Stimulated activated naive CD8-positive, alpha-beta T cell treated with anti-CD3 and anti-CD28 coated beads, Interleukin-15, Interleukin-2, amounts not matched to agents 100 ng/mL and 50 ng/mL, for 24 hours (primary cell): ENCODE results near the gene LRRFIP2.

Experiments used
- H3K27ac Mint-ChIP-seq: one replicate; pipeline ENCODE4 v1.8.0; 2021; ENCODE audit warnings: mild to moderate bottlenecking, mixed read lengths
- H3K27me3 Mint-ChIP-seq: one replicate; pipeline ENCODE4 v1.8.0; 2021; ENCODE audit warnings: mixed read lengths
- H3K36me3 Mint-ChIP-seq: one replicate; pipeline ENCODE4 v1.8.0; 2021; ENCODE audit warnings: low read depth, mixed read lengths
- H3K4me1 Mint-ChIP-seq: one replicate; pipeline ENCODE4 v1.8.0; 2021; ENCODE audit warnings: low read depth, mixed read lengths
- H3K4me3 Mint-ChIP-seq: one replicate; pipeline ENCODE4 v1.8.0; 2021; ENCODE audit warnings: mild to moderate bottlenecking, mixed read lengths
- H3K9me3 Mint-ChIP-seq: one replicate; pipeline ENCODE4 v1.8.0; 2021; ENCODE audit warnings: mixed read lengths

The LRRFIP2 gene

DNA sequence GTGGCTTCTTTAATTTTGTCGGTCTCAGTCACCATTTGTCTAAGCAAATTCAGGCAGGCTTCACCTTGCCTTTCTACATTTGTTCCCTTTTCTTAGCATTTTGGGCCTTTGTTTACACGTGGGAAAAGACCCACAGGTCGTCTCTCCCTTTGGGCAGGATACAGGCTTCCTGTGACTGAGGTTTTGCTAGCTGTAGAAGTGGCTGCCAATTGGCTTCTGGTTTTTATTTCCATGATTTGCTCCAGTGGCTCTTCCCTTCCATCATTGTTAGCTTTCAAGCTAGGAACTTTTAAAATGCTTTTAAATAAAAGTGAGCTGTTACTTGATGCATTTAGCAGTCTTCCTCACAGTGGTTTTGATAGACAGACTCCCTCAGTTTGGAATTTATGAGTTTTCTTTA lies 143.8 kb downstream of the LRRFIP2 start:
- Mint-ChIP-seq H3K4me3 (no peak overlapping the region), H3K4me1 (no peaks in the 10 kb centered on the region), H3K36me3 (peaks cover 93% of the 10 kb centered on the region), H3K27me3 (no peaks in the 10 kb centered on the region), H3K27ac (no peak overlapping the region), H3K9me3 (peaks cover 3% of the 10 kb centered on the region)

DNA sequence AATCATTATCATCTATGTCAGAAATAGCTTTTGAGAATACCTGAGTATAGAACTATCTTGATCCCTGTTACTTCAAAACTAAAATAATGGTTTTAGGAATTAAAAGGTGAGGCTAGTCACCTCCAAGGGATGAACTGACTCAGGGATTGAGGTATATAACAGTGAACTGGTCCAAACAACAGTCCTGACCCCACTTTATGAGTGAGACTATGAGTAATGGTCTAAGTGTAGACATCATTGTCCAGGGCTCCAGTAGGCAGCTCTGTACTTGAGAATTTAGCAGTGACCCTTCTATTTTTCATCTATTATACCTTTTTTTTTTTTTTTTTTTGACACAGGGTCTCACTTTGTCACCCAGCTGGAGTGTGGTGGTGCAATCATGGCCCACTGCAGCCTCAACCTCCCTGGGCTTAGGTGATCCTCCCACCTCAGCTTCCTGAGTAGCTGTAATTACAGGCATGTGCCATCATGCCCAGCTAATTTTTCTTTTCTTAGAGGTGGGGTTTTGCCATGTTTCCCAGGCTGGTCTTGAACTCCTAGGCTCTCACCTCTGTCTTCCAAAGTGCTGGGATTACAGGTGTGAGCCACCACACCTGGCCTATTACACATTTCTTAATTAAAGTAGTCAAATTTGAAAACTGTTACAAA lies 144.7 kb downstream of the LRRFIP2 start:
- peaks cover 3% of the 10 kb centered on the region for H3K9me3 Mint-ChIP-seq

DNA sequence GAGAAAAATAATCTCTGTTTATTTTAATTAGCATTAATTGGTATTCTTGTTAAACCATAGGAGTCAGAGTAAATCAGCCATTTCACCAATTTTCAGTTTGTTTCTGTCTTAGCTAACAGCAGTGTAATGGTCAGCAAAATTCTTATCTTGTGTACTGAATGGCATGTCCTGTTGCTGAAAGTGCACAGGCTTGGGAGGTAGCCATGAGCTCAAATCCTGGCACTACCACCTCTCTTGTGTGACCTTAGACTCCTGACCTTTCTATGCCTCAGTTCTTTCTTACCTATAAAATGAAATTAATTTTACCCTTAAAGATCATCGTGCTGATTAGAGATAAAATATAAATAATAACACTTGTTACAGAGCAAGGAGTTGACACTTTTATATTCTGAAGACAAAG lies 145.3 kb downstream of the LRRFIP2 start:
- peaks cover 90% of the 10 kb centered on the region for H3K36me3 Mint-ChIP-seq
- H3K4me1 Mint-ChIP-seq, result peaks cover 7% of the 10 kb centered on the region
- H3K9me3 Mint-ChIP-seq, result peaks cover 2% of the 10 kb centered on the region
- no peak overlapping the region for H3K27ac Mint-ChIP-seq
- no peaks in the 10 kb centered on the region for H3K27me3 Mint-ChIP-seq
- H3K4me3 Mint-ChIP-seq, result no peak overlapping the region

More for the DNA sequence above, 144.7 kb downstream of the LRRFIP2 start:
- Mint-ChIP-seq H3K36me3 (peaks cover 89% of the 10 kb centered on the region), H3K27ac (no peak overlapping the region), H3K4me3 (no peak overlapping the region), H3K27me3 (no peaks in the 10 kb centered on the region), H3K4me1 (peaks cover 5% of the 10 kb centered on the region)

DNA sequence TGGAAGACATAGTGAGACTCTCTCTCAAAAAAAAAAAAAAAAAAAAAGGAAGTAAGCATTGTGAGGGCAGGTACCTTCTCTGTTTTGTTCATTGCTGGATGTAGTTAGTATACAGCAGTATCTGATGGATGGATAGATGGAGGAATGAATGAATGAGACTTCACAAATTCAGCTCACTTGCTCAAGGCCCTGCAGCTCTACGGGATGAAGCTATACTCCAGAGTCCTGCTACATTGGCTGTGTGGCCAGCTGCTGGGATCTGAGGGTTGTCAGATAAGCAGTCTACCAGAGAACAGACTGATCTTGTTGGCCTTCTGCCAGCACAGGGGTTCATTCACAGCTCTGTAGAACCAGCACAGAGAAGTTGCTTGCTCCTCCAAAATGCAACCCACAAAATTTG lies 146.1 kb downstream of the LRRFIP2 start:
- Mint-ChIP-seq H3K9me3 (no peaks in the 10 kb centered on the region), H3K27me3 (no peaks in the 10 kb centered on the region), H3K4me3 (no peak overlapping the region), H3K36me3 (peaks cover 92% of the 10 kb centered on the region), H3K27ac (no peak overlapping the region), H3K4me1 (peaks cover 7% of the 10 kb centered on the region)

DNA sequence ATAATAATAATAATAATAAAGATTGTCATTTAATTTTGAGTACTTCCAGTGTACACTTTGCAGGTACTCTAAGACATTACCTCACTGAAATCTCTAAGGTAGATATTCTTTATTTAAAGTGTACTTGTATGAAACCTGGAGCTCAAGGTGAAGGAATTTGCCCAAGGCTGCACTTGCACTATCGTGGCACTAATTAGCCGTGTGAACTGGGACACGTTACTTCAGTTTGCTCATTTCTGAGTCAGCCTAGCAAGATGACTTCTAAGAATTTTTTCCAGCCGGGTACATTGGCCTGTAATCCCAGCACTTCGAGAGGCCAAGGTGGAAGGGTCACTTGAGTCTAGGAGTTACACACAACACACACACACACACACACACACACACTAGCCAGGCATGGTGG lies 147.5 kb downstream of the LRRFIP2 start:
- Mint-ChIP-seq H3K4me1 (peaks cover 7% of the 10 kb centered on the region), H3K27me3 (no peaks in the 10 kb centered on the region), H3K27ac (no peak overlapping the region), H3K9me3 (no peaks in the 10 kb centered on the region), H3K36me3 (peaks cover 92% of the 10 kb centered on the region), H3K4me3 (no peak overlapping the region)

DNA sequence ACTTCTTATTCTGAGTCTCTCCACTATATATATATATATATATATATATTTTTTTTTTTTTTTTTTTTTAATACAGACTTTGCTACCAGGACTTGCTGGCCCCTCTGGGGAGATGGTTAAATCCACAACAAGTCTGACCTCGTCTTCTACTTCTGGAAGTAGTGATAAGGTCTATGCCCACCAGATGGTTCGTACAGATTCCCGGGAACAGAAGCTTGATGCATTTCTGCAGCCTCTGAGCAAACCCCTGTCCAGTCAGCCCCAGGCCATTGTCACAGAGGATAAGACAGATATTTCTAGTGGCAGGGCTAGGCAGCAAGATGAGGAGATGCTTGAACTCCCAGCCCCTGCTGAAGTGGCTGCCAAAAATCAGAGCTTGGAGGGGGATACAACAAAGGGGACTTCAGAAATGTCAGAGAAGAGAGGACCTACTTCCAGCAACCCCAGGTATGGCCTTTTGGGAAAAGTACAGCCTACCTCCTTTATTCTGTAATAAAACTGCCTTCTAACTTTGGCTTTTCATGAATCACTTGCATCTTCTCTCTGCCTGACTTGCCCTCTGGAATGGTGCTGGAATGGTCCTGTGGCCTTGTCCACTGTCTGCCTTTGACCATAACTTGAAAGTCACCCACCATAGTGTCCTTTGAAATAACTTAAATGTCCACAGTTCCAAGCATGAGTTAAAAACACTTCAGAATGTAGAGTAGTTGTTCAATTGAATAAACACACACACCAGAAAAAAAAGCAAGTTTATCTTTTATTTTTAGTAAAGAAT lies 148.6 kb downstream of the LRRFIP2 start:
- no peaks in the 10 kb centered on the region for H3K9me3 Mint-ChIP-seq
- H3K36me3 Mint-ChIP-seq, result peaks cover 90% of the 10 kb centered on the region
- peaks cover 7% of the 10 kb centered on the region for H3K4me1 Mint-ChIP-seq
- H3K4me3 Mint-ChIP-seq, result no peak overlapping the region
- no peak overlapping the region for H3K27ac Mint-ChIP-seq
- no peaks in the 10 kb centered on the region for H3K27me3 Mint-ChIP-seq

DNA sequence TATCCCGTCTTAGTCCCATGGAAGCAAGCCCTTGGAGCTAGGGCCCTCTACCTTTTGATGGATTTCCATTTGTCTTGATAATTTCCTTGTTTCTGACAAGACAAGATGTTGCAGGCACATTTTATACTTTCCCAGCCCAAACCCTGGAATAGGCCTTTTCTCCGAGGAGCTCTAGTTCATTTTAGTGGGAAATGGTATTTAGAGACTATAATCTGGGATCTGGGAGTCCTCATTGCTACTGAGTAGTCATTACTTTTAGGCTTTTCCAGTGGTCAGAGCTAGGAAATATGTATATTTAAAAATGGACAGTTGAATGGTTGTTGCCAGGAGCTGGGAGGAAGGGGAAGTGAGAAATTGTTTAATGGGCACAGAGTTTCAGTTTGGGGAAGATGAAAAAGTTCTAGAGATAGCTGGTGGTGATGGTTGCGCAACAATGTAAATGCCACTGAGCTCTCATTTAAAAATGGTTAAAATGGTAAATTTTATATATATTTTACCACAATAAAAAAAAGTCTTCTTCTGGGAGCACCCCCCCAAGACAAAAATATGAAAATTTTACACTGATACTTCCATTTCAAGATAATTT lies 149.5 kb downstream of the LRRFIP2 start:
- Mint-ChIP-seq H3K4me1 (peaks cover 7% of the 10 kb centered on the region), H3K27me3 (no peaks in the 10 kb centered on the region), H3K36me3 (peaks cover 90% of the 10 kb centered on the region), H3K4me3 (no peak overlapping the region), H3K9me3 (no peaks in the 10 kb centered on the region), H3K27ac (peak overlapping the region; percentile 19)

DNA sequence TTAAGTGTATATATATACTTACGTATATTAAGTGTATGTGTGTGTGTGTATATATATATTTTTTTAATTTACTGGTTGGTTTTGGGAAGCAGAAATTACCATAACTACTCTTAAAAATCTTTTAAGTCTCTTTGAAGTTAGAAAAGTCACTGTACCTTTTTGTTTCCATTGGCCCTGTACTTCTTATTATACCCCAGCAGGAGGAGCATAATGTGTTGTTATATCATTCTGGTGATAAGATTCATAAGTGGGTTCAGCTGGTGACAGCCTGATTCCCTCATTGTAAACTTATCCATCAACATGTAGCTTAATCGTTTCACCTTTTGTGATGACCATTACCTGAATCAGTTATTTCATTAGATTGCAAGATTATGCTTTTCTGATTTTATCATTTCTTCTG lies 150.3 kb downstream of the LRRFIP2 start:
- Mint-ChIP-seq H3K4me3 (no peak overlapping the region), H3K9me3 (no peaks in the 10 kb centered on the region), H3K27ac (no peak overlapping the region), H3K36me3 (peaks cover 92% of the 10 kb centered on the region), H3K27me3 (no peaks in the 10 kb centered on the region), H3K4me1 (peaks cover 7% of the 10 kb centered on the region)

DNA sequence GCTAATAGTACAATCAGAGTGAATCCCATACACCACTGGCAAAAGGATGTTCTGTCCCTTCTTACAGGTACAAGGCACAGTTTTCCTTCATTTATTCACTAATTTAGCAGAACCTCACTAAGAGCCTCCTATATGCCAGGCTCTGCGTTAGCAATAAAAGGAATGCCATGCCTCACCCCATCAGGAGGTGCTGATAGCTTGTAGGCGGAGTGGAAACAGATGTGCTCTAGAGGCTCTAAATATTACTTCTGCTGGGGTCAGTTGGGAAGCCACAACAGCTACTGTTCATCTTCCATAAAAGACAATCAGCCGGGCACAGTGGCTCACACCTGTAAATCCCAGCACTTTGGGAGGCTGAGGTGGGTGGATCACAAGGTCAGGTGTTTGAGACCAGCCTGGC lies 156.7 kb downstream of the LRRFIP2 start:
- Mint-ChIP-seq H3K27me3 (no peaks in the 10 kb centered on the region), H3K36me3 (peaks cover 76% of the 10 kb centered on the region), H3K9me3 (no peaks in the 10 kb centered on the region), H3K27ac (no peak overlapping the region), H3K4me1 (no peaks in the 10 kb centered on the region), H3K4me3 (no peak overlapping the region)

DNA sequence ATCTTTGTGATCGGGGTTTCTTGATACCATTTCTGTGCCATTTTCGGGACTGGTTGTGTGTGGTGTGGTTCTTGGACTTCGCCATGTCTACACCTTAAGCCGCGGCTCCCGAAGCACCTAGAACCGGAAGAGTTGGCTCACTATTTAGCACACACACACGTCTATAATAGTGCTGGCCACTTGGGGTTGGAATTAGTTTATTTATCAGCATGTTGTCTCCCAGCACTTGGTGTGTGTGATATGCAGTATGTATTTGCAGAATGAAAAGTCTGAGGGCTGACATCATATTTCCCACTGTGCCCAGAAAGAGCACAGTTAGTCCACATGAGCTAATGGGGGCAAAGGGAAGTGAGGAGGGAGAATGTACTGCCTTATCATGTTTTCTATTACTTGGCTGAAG lies 157.5 kb downstream of the LRRFIP2 start:
- Mint-ChIP-seq H3K36me3 (peaks cover 76% of the 10 kb centered on the region), H3K27ac (no peak overlapping the region), H3K27me3 (no peaks in the 10 kb centered on the region), H3K4me3 (no peak overlapping the region), H3K9me3 (no peaks in the 10 kb centered on the region), H3K4me1 (no peaks in the 10 kb centered on the region)

DNA sequence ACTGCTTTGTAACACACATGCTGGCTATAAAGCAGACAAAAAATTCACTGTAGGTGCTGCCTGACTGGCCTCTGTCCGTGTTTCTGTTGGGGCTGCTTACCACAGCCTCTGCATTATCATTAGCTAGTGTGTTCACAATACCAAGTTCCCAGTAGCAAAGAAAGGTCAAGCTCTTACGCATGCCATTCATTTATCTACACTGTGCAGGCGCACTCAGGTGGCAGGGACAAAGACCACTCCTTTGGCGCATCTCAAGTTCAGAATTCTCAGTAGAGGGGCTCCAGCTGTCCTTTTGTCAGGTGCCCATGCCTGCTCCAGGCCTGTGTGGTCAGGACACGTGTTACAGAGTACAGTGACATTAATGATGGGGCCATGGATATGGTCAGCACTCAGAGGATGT lies 158.7 kb downstream of the LRRFIP2 start:
- no peak overlapping the region for H3K27ac Mint-ChIP-seq
- no peaks in the 10 kb centered on the region for H3K4me1 Mint-ChIP-seq
- H3K4me3 Mint-ChIP-seq, result no peak overlapping the region
- no peaks in the 10 kb centered on the region for H3K9me3 Mint-ChIP-seq
- peaks cover 77% of the 10 kb centered on the region for H3K36me3 Mint-ChIP-seq
- no peaks in the 10 kb centered on the region for H3K27me3 Mint-ChIP-seq

DNA sequence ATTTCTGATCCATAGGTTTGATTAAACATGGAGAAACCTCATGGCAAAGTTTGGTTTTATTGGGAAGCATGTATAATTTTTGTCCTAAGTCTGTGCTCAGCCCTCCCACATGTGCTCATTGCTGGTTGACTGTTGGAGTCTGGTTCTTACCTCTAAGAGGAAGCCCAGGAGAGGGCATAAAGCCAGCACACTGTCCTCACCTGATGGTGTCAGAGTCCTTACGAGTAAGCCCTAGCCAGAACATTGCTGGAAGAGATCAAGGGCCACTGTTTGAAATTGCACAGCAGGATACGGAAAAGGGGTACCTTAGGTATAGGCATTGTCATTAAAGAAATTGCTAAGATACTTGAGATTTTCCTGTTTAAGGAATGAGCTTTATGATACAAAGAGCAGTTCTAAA lies 159.8 kb downstream of the LRRFIP2 start:
- Mint-ChIP-seq H3K27ac (no peak overlapping the region), H3K36me3 (peaks cover 67% of the 10 kb centered on the region), H3K4me3 (no peak overlapping the region), H3K27me3 (no peaks in the 10 kb centered on the region), H3K9me3 (no peaks in the 10 kb centered on the region), H3K4me1 (no peaks in the 10 kb centered on the region)
